Esophagus squamous epithelium (tissue), 5 donors: ENCODE results near the gene MAN1C1. TPM values are rescaled to one million over a fixed set of nuclear protein-coding genes. Genes with fewer than 3 reads are reported as not detected.

Experiments used
- DNase-seq: peaks from one replicate; lab custom pipeline; 2025; lab: John Stamatoyannopoulos, UW
- H3K27ac ChIP-seq, 4 donors: fragments of 200-600 bp; sonication (generic); one replicate each; pipeline ENCODE4 v1.5.1; 2016 to 2019; ENCODE audit warnings: mild to moderate bottlenecking in 1 of 4
- H3K27me3 ChIP-seq, 4 donors: fragments of 200-600 bp; sonication (generic); 1 replicate in 3 of 4; 2 replicates in 1 of 4; pipeline versions ENCODE4 v1.5.1 to v1.6.0; 2017 to 2021; ENCODE audit warnings: antibody characterized with exemption in 1 of 4
- H3K36me3 ChIP-seq, 3 donors: fragments of 200-600 bp; sonication (generic); one replicate each; pipeline ENCODE4 v1.5.1; 2016 to 2019
- H3K4me1 ChIP-seq, 3 donors: fragments of 200-600 bp; sonication (generic); one replicate each; pipeline ENCODE4 v1.5.1; 2017 to 2019
- H3K4me3 ChIP-seq, 4 donors: fragments of 200-600 bp; sonication (generic); 1 replicate in 3 of 4; 2 replicates in 1 of 4; pipeline ENCODE4 v1.5.1; 2016 to 2019; ENCODE audit warnings: mild to moderate bottlenecking in 2 of 4, moderate library complexity in 1 of 4
- H3K9me3 ChIP-seq, 3 donors: fragments of 200-600 bp; sonication (generic); one replicate each; pipeline ENCODE4 v1.5.1; 2016 to 2019
- CTCF ChIP-seq, 6 experiments: fragments of 450-650 bp in 4 of 6; fragments of 200-600 bp in 2 of 6; sonication (generic) in 2 of 6; IDR thresholded peaks; one replicate each; pipeline ENCODE4 v1.5.1; 2016 to 2019; ENCODE audit warnings: antibody characterized with exemption in 6 of 6, mild to moderate bottlenecking in 4 of 6, moderate library complexity in 4 of 6
- POLR2A ChIP-seq, 4 donors: fragments of 450-650 bp; IDR thresholded peaks; one replicate each; pipeline ENCODE4 v1.6.1; 2017; ENCODE audit warnings: antibody characterized with exemption in 4 of 4, mild to moderate bottlenecking in 4 of 4, moderate library complexity in 3 of 4
- WGBS, 2 donors: methylation state at CpG; one replicate each; pipeline ENCODE4 v1.1.5; 2018; 5-methylcytosine and 5-hydroxymethylcytosine counted together
- intact Hi-C: fragments of 100-400 bp; cut with DNase I; formaldehyde crosslinking; loops from one replicate; pipeline ENCODE4 v1.15.0; 2022
- total RNA-seq, 4 donors: library from RNA; depleted of rRNA; stranded (reverse); fragments of >200 nt; gene quantifications; one replicate each; pipeline ENCODE4 v1.1.0, GENCODE V29; 2016
- donor health status: DM: yes; HTN: yes; CAD: no.

Gene MAN1C1
- total RNA-seq, 4 donors from 2014 or later, result 0.91 to 7.4 (median 3.8) TPM

GRCh38 chr1:25647863-25648262 is 31.3 kb downstream of the MAN1C1 start:
- no peak for DNase-seq
- no peaks in the 10 kb centered on the region for H3K27me3 ChIP-seq
- H3K4me1 ChIP-seq, result peaks cover 1 to 65% (median 13%) of the 10 kb centered on the region in 3 donors
- no peak overlapping the region for H3K4me3 ChIP-seq
- TF ChIP-seq CTCF (IDR thresholded peaks at IDR 0.05) (no peak), POLR2A (IDR thresholded peaks at IDR 0.05) (no peak)
- H3K9me3 ChIP-seq, result no peaks in the 10 kb centered on the region
- peaks cover 0 to 7% (median 0%) of the 10 kb centered on the region in 3 donors for H3K36me3 ChIP-seq
- H3K27ac ChIP-seq, result no peak overlapping the region
- intact Hi-C loops, result no loop called here
- WGBS, 2 donors, result 67 to 79% methylated on average over 1 to 2 of the region's 5 CpGs

DNA sequence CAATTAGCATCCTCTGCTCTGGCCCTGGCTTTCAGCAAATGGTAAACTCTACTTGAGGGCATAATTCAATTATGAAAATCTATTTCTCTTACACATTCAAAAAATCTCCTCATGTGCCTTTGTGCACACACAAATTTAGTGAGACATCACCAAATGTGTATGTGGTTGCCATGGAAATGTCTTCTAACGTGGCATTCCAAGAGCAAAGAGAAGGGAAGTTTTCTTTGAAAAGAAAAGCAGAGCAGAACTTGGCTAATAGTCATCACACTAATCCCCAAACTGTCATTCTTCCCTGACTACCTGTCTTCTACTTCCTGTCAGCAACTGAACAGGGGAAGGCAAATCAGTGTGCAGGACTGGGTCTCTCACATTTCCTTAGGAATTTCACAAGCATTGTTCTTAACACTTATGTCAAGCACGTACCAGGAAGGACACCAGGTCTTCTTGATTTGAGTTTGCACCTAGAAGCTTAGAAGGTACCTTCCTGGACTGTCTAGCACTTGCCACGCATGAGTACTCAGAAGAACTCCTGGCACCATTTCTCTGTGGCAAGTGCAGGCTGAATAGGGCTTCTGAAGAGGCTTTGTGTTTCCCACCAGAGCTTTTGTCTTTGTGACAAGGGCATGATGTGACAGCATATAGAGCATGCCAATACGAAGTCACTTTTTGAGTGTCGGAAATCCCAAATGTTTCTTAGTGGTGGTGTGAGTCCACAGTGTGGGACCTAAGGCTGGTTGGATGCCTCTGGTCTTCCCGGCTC is 32.3 kb downstream of the MAN1C1 start:
- Histone ChIP-seq H3K36me3 (peaks cover 0 to 7% (median 0%) of the 10 kb centered on the region in 3 donors), H3K27me3 (no peaks in the 10 kb centered on the region), H3K4me1 (peaks cover 0 to 55% (median 13%) of the 10 kb centered on the region in 3 donors), H3K27ac (no peak overlapping the region), H3K9me3 (no peaks in the 10 kb centered on the region), H3K4me3 (no peak overlapping the region)
- DNase-seq, result no peak
- intact Hi-C loops, result no loop called here
- 36 to 59% methylated on average over 6 of the region's 6 CpGs for WGBS, 2 donors
- TF ChIP-seq CTCF (IDR thresholded peaks at IDR 0.05), result no peak
- TF ChIP-seq POLR2A (IDR thresholded peaks at IDR 0.05), result no peak

DNA sequence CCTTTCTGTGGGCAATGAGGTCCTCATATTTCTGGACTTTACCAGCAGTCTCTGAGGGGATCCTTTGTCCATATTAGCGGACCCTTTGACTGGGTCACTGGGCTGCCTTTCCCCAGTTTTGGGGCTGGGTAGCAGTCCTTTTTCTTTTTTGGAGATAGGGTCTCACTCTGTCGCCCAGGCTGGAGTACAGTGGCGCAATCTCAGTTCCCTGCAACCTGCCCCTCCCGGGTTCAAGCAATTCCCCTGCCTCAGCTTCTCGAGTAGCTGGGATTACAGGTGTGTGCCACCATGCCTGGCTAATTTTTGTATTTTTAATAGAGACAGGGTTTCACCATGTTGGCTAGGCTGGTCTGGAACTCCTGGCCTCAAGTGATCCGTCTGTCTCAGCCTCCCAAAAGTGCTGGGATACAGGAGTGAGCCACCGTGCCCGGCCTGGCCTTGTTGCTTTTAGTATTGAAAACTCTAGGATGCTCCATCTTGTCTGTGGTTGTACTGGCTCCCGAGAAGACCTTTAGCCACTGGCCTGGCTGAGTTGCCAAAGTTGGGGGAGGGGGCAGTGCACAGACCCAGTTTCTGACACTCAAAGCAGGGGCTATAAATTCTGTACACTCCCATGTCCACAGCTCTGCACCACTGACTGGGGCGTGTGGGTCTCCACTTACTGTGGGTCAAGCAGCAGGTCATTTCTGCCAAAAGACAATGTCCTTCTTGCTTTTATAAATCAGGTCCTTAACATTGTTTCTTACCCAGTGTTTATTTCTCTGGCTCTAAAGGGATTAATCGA is 33.1 kb downstream of the MAN1C1 start:
- Histone ChIP-seq H3K4me3 (no peak overlapping the region), H3K4me1 (peaks cover 0 to 52% (median 13%) of the 10 kb centered on the region in 3 donors), H3K27me3 (no peaks in the 10 kb centered on the region), H3K9me3 (no peaks in the 10 kb centered on the region), H3K36me3 (peaks cover 0 to 7% (median 0%) of the 10 kb centered on the region in 3 donors), H3K27ac (peak overlapping the region in 1 of 4 donors; percentile 21)
- WGBS, 2 donors, result 84% methylated on average over 10 of the region's 11 CpGs; no CpG with 5 or more reads in 1 of the 2 donors
- intact Hi-C loops, result no loop called here
- TF ChIP-seq CTCF (IDR thresholded peaks at IDR 0.05) (no peak), POLR2A (IDR thresholded peaks at IDR 0.05) (no peak)
- no peak for DNase-seq

DNA sequence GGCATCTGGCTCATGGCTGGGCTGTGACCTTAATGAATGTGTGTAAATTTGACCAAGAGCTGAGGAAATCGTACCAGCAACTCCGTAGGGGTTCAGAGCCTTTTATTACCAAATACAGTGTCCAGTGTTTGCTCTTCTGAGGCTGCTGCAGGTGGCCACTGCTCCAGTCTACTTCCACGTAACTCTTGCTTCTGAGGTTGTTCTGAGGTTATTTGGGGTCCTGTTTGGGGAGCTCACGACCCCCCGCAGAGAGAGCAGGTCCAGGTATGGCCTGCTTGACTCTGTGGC is 33.6 kb downstream of the MAN1C1 start:
- Histone ChIP-seq H3K4me1 (peaks cover 0 to 52% (median 13%) of the 10 kb centered on the region in 3 donors), H3K9me3 (no peaks in the 10 kb centered on the region), H3K27me3 (no peaks in the 10 kb centered on the region), H3K4me3 (no peak overlapping the region), H3K27ac (peak overlapping the region in 3 of 4 donors; percentile 21 to 40 (median 33)), H3K36me3 (peaks cover 0 to 7% (median 0%) of the 10 kb centered on the region in 3 donors)
- intact Hi-C loops, result no loop called here
- TF ChIP-seq CTCF (IDR thresholded peaks at IDR 0.05), result no peak
- no peak for TF ChIP-seq POLR2A (IDR thresholded peaks at IDR 0.05)
- DNase-seq, result no peak
- WGBS, 2 donors, result 71 to 82% methylated on average over 3 to 5 of the region's 5 CpGs
